Stimulated activated CD8-positive, alpha-beta memory T cell treated with anti-CD3 and anti-CD28 coated beads, Interleukin-12 subunit alpha, Interleukin-12 subunit beta, amount 100 ng/mL, for 24 hours (primary cell): ENCODE data around the gene C3orf52.

ENCODE experiments used
- DNase-seq: peaks from one replicate; pipeline ENCODE4 v3.0.0-alpha.2; 2020; ENCODE audit errors: extremely low read depth

The C3orf52 gene

GRCh38 chr3:112086875-112087524 lies 811 bp downstream of the C3orf52 start:
- no peak for DNase-seq

- no peak for DNase-seq
These were observed 1.6 kb downstream of the C3orf52 start for GRCh38 chr3:112087746-112088145.

GRCh38 chr3:112088944-112089343 lies 2.8 kb downstream of the C3orf52 start:
- DNase-seq: no peak

GRCh38 chr3:112089956-112090886 lies 4.0 kb downstream of the C3orf52 start:
- no peak for DNase-seq

GRCh38 chr3:112090887-112091586 lies 4.8 kb downstream of the C3orf52 start:
- DNase-seq: no peak

GRCh38 chr3:112092496-112093179 lies 6.4 kb downstream of the C3orf52 start:
- DNase-seq: no peak

- DNase-seq: no peak
These were observed 7.0 kb downstream of the C3orf52 start for GRCh38 chr3:112093180-112093522.

- DNase-seq: no peak
These were observed 9.5 kb downstream of the C3orf52 start for GRCh38 chr3:112095731-112096130.

GRCh38 chr3:112096176-112096575 lies 10.0 kb downstream of the C3orf52 start:
- no peak for DNase-seq

GRCh38 chr3:112097378-112097777 lies 11.2 kb downstream of the C3orf52 start:
- no peak for DNase-seq

GRCh38 chr3:112101916-112102315 lies 15.7 kb downstream of the C3orf52 start:
- no peak for DNase-seq

GRCh38 chr3:112104774-112105173 lies 18.6 kb downstream of the C3orf52 start:
- no peak for DNase-seq

GRCh38 chr3:112109322-112109721 lies 23.1 kb downstream of the C3orf52 start:
- DNase-seq: no peak

GRCh38 chr3:112111785-112112402 lies 25.7 kb downstream of the C3orf52 start:
- DNase-seq: peak; percentile 11

- DNase-seq: no peak
These were observed 28.5 kb downstream of the C3orf52 start for GRCh38 chr3:112114576-112115160.

- DNase-seq: no peak
These were observed 29.1 kb downstream of the C3orf52 start for GRCh38 chr3:112115161-112115739.

GRCh38 chr3:112115806-112116383 lies 29.7 kb downstream of the C3orf52 start:
- DNase-seq: no peak

- DNase-seq: no peak
These were observed 30.6 kb downstream of the C3orf52 start for GRCh38 chr3:112116748-112117186.

- no peak for DNase-seq
These were observed 31.2 kb downstream of the C3orf52 start for GRCh38 chr3:112117415-112117814.

GRCh38 chr3:112117841-112118571 lies 31.8 kb downstream of the C3orf52 start:
- no peak for DNase-seq
